HG02852 (cell line): ENCODE data around the gene PRPF40A.

Experiments
- ATAC-seq: cut with Tn5 transposase; IDR thresholded peaks from one replicate; pipeline ENCODE4 v1.9.1; 2021; ENCODE audit warnings: mild to moderate bottlenecking, moderate library complexity; ENCODE audit not compliant: unreplicated experiment

Gene PRPF40A

DNA sequence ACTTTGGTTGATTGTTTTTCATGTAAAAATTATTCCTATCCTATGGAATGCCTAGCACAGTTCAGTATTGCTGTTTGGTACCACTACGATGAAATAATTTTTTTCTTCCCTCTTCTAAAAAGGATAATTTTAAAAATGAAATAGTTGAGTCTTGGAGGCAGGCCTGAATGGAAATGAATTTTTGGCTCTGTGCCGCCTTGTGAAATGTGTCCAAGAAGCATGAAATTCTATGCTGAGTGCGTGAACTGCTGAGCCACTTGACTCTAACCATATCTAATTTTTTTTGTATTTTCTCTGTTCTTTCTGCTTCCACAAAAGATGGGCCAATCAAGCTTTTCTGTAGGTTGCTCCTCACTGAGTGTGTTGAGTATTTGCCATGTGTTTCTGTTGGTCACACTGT, 95.0 kb downstream of the PRPF40A start:
- ATAC-seq, result no peak

DNA sequence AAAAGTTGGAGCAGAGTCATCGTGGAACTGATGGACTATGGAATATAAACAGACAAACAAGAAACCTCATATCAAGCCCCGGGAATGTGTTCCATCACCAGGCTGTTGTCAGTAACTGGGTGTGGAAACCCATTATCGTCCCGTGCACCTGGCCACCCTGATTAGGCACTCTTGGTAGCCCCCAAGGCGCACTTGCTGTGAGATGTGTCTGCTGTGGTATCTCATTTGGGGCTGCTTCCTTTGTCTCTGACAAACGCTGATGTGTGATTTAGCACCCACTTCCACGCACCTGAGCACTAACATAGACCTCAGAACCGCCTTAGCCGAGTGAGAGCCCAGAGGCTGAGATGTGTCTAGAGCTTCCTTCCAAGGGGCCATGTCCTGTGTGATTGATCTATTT, 96.3 kb downstream of the PRPF40A start:
- no peak for ATAC-seq

DNA sequence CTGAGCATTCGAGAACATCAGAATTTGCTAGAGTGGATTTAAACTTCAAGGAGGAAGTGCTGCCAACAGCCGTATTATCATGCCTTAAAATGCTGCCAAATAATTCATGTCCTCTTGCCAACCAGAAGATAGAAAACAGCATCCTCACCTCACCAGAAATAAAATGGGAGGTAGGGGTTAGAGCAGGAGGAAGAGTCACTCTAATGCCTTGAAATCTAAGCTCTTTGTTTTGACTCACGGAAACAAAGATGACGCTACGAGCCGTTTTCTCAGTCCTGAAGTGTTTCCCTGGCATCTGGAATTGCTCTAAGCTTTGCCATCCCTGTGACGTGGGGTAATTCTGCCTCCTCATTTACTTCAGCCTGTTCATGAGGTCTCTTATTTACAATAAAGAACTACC, 97.1 kb downstream of the PRPF40A start:
- no peak for ATAC-seq

DNA sequence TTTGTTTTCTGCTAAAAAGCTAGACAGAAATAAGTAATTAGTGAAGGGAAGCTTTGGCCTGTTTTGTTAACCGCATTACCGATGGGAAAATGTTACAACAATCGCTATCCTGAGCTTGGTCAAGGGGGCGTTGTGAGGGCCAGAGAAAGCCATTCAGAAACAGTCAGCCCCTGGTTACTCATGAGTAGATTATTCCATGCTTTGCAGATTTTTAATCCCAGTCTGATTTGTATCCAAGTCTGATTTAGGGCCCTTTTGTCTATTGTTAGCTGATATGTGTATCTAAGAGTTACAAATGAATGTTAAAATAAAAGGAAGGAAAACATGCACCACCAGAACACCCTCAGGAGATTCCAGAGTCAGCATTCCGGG, 99.1 kb downstream of the PRPF40A start:
- no peak for ATAC-seq

DNA sequence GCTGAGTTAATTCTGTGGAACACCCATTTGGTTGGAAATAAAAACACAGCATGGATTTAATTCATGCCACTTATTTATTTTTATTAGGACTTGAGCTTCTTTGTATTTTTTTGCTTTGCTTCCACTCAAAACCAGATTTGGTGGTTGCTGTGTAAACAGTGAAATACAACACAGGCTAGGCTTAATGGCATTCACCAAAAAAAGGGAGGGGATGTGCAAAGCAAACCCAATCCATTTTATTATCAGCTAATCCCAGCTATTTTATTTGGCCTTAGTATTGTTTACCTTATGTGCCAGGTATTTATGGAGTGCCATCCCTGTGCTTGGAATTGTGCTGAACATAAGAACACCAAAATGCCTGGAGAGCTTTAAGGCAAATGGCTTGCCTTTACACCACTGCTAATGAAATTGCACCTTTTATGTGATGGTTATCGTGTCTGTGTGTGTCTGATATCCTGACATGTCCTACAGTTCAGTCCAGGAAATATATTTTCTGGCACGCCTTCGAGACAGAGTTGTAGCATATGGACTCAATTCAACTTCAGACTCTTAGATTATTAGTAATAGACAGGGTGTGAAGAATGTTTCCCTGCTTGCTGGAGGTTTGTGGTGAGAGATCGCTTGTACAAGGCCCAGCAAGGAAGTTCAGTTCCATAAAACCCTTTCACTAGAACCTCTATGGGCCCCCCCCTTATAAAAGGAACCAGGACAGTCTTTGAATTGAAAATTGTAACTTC, 99.6 kb downstream of the PRPF40A start:
- ATAC-seq, result no peak

DNA sequence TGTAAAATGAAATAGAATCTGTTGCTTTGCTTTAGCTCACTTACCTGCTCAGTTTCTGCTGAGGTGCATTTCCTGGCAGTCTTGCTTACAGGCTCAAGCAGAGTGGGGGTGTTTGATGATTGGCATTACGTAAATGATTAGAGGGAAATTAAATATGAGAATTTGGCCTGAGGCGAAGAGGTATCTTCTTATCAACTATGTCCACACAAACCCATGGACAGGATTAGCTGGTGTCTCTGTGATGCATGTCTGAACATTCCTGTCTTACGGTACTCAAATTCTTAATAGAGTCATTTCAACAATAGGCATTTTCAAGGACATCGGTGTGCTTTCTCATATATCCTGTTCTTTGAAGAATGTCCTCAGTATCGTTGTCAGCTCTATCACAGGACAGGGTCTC, 102.1 kb downstream of the PRPF40A start:
- no peak for ATAC-seq

DNA sequence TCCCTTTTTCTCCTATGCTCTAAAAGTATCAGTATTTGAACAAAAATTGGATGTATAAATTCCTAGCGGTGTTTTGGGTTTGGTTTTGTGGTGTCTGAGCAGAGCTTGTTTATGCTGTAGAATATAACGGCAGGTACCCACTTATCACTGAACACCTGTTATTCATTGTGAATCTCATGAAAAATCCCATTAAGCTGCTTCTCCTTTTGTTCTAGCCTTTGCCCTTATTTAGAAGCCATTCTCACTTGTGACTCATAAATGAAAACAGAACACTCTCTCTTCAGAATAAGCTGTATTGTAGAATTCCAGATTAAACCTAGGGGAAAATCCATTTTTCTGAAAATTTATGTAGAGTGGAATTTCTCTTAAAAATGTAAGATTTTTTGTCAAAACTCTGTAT, 104.0 kb downstream of the PRPF40A start:
- peak; percentile 44 for ATAC-seq

DNA sequence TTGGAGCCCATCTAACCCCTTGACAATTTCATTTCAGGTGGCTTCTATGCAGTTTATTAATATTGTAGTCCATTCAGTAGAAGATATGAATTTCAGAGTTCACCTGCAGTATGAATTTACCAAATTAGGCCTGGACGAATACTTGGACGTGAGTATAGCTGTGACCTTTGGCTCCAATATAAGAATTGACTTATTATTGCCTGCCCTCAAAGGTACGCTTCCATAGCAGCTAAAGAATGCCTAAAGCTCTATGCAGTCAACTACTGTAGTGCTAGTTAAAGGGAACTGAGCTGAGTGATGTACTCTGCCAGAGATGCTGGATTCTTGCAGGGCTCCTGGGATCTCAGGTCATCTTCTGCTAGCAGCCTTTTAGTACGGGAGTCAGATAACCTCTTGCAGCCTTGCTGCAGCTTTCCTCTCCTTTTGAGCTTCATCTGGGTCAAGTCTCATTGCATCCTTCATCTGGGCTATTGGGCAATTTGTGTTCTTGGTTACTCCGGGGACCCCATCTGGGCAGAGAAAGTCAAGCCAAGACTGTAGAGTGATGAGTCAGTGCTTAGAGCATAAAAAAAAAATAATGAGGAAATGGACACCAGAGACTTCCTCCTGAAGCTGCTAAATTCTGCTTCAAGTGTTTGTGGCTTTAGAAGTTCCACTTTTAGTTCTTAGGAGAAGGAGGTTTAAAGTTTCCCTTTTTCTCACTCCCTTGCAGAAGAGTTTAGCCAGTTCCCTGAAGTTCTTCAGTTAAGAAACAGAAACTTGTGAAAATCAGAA, 105.6 kb downstream of the PRPF40A start:
- peak; percentile 75 for ATAC-seq

DNA sequence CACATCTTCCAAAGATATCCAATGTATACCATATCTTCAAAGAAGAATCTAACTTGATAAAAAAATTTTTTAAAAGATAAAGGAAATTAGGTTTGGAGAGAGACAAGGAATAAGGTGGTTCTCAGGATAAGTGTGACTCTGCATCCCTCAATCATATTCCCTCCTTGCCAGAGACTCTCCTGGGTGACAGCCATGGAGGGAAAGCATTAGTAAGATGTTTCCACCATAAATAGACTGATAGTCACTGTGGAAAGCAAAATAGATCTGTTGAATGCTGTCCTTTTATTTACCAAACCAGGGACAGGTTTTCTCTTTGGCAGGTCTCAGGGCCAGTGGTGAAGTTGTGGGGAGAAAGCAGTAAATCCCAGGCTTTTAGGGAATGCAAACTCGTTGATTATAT, 107.6 kb downstream of the PRPF40A start:
- ATAC-seq, result no peak

DNA sequence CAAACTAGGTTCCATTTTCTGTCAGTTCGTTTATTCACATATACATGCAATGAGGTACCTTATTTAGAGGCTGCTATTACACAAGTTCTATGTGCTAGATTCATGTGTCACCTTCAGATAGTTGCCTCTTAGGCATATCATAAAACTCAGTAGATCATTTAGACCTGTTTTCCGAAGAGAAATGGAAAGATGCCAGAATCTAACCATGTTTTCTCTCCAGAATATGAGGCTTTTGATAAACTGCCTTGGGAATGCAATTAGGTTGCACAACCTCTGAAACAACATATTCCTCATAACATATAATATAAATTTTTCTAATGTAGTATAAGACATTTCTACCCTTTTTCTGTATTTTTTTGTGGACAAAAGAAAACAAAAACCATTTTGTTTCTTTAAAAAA, 108.1 kb downstream of the PRPF40A start:
- no peak for ATAC-seq

DNA sequence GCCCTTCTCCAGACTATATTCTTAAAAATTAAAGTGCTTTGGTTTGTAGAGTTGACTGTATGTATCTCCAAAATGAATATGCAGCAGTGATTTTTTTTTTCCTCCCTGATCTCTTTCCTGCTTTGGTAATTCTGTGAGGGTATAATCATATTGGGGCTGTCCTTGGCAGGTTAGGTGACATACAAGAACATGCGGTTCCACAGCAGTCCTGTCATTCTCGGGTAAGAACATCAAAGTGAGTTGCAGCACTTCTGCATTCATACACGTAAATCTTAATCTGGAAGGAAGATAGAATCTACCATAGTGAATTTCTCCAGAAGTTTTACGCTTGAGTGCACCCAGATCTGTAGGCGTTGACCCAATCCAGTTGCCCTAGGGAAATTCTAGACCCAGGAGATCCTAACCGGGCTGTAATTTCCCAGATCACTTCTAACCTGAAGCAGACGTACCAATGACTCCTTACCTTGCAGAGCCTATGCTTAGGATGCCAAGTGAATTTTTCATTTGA, 109.4 kb downstream of the PRPF40A start:
- no peak for ATAC-seq

DNA sequence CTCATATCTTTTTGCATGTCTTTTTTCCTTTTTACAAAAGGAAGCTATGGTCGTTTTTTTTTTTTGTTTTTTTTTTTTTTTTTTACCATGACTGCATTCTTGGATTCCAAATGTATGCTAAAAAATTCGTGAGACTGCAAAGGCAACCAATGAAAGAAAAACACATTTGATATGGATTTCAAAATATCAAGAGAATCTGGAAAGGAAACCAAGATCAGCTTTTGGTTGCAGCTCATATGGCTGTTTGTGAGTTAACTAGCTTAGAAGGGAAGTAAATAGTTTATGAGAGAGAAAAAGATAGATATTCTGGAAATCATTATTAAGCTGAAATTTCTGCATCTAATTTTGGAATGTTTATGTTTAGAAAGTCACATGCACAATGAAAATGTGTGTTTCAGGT, 110.3 kb downstream of the PRPF40A start:
- no peak for ATAC-seq

DNA sequence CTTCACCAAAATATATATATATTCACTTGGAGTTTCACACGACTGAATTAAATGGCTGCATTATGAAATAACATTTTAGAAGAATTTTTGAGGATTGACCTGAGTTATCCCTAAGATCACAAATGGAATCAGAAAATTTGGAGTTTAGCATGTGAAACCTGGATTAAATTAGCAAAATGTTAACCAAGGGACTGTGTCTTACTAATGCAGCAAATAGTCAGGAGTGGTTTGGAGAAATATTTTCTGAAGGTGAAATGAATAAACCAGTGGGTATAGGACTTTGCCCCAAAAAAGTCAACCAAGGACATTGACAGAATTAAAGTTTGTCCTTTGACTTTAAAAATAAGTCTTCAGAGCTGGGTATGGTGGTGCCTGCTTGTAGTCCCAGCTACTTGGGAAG, 111.2 kb downstream of the PRPF40A start:
- no peak for ATAC-seq

DNA sequence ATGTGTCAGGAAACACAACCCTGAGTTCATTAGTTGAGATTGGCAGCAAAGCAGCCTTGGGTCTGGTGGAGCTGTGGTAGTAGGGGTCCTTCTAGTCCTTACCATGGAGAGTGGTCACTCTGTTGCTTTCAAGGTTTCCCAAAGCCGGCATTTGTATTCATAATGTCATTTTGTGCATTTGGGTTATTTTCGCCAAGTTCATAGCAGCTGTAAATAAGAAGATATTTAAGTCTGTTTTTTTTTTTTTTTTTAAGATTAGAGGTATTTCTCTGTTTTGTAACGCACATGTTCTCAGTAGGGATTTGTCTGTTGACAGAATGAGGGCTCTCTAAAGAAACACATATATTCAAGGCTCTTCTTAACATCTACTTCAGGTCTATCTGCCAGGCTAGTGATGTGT, 114.1 kb downstream of the PRPF40A start:
- no peak for ATAC-seq

DNA sequence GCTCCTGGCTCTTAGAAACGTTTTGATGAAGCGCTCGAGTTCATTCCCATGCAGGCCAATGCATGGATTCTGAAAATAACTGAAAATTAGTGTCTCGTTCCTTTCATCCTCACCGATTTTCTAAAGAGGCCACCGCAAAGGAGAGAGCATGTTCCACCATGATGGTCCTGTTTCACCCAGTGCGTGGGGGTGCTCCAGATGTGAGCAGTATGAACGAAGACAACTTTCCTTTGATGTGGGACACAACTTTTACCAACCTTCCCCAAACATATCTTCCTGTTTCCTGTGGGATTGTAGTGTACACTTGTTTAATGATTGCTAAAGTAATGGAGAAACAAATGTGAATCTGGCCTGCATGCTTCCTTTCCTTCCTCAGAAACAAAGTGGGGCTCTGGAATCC, 114.5 kb downstream of the PRPF40A start:
- no peak for ATAC-seq
